Stimulated activated CD4-positive, alpha-beta T cell treated with anti-CD3 and anti-CD28 coated beads, Interleukin-1b, Interleukin-23, amount 100 ng/mL, for 4 hours (primary cell): ENCODE measurements around the gene NELFCD.
"Not testable (repeated sequence)": the region's sequence is repeated elsewhere in the genome, so short reads cannot be mapped to it uniquely, and the experiment has no call there.

ENCODE experiments used
- DNase-seq, 2 donors: peaks; one replicate each; pipeline ENCODE4 v3.0.0-alpha.2; 2020; ENCODE audit warnings: low read depth in 2 of 2

Gene NELFCD

DNA sequence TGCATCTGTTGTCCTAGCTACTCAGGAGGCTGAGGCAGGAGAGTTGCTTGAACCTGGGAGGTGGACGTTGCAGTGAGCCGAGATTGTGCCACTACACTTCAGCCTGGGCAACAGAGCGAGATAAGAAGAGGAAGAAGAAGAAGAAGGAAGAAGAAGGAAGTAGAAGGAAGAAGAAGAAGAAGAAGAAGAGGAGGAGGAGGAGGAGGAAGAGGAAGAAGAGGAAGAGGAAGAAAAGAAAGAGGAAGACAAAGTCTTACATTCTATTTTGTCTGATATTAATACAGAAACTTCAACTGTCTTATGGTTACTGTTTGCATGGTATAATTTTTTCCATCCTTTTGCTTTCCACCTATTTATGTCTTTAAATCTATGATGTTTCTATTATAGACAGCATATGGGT, 7.2 kb upstream of the NELFCD start:
- no peak for DNase-seq

DNA sequence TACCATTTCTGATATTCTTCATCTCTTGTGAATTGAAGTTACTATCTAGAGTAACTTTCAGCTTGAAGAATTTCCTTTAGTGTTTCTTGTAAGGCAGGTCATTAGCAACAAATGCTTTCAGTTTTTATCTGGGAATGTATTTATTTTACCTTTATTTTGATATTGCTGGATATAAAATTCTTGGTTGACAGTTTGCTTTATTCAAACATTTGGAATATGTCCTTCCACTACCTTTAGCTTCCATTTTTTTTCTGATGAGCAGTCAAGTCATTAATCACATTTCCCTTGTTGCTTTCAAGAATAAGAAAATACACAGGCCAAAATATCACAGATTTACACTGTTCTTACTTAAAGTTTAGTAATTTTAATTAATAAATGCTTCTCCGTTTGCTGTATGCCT, 5.7 kb upstream of the NELFCD start:
- no peak for DNase-seq

DNA sequence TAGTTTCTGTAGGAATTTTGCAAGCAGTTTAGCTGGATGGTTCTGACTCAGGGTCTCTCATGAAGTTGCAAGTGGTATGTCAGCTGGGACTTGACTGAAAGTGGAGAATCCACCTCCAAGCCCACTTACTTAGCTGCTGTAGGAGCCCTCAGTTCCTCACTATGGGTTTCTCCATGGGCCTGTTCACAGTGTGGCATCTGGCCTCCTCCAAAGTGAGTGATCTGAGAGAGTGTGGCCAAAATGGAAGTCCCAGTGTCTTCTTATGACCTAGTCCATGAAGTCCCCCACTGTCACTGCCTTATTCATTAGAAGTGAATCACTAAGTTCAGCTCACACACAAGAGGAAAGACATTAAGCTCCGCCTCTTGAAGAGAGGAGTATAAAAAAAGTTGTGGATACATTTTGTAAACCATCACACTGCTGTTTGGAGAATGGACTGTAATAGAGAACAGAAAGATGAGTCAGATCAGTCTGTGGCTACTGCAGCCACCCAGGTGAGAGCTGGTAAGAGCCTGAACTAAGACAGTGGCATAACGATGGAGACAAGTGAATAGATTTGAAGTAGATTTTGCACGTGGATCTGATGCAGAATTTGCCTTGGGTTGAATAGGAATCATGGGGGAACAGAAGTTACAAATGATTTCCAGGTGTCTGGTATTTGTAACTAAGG, 4.9 kb upstream of the NELFCD start:
- DNase-seq = no peak

GRCh38 chr20:58978351-58979190, 2.5 kb upstream of the NELFCD start:
- DNase-seq = no peak

GRCh38 chr20:58981628-58982364, 740 bp downstream of the NELFCD start:
- DNase-seq = no peak

DNA sequence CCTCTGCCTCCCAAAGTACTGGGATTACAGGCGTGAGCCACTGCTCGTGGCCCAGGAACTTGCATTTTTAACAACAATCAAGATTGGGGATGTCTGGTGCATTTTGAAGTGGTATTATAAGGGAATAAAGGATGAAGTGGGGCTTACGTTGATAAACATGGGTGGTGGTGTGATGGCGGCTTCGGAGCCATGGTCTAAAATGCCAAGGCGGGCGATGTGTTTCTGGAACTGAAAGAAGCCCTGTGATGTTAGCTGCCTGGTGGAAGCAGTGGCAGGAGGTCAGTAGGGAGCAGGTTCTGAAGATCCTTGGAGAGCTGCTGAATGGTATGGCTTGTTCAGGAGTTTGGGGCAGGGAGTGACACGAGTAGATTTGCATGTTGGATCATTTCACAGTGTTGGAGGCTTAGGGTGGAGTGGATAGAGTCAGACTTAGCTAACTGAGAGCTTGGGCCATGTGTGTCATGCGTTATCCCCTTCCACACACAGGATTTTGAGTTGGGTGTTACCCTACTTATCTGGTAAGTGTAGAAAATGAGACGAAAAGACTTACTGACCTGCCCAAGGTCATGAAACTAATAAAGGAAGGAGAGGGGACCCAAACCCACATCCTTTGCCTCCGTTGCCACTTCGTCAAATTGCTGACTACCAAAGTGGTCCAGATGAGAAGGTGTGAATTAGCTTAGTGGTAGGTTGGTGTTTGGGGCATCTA, 1.5 kb downstream of the NELFCD start:
- DNase-seq = no peak

GRCh38 chr20:58983115-58983468, 2.0 kb downstream of the NELFCD start:
- not testable (repeated sequence) for DNase-seq

- no peak for DNase-seq
Measured at GRCh38 chr20:58984691-58985090, 3.6 kb downstream of the NELFCD start.

DNA sequence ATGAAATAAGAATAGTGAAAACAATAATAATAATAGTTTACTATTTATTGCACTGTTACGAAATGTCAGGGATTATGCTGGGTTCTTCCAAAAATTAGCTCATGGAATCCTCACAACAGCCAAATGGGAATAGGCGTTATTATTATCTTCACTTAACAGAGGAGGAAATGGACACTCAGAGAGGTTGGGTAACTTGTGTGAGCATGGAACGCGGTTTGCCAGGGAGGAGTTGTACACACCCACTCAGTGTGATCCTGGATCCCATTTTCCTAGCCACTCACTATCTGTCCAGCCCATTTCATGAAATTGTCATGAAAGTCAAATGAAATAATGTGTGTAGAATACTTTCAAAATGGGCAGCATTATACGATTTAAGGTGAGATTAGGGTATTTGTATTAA, 4.6 kb downstream of the NELFCD start:
- DNase-seq = no peak

GRCh38 chr20:58986286-58986967, 5.4 kb downstream of the NELFCD start:
- DNase-seq = no peak

- no peak for DNase-seq
Measured at GRCh38 chr20:58986968-58987517, 6.0 kb downstream of the NELFCD start.

DNA sequence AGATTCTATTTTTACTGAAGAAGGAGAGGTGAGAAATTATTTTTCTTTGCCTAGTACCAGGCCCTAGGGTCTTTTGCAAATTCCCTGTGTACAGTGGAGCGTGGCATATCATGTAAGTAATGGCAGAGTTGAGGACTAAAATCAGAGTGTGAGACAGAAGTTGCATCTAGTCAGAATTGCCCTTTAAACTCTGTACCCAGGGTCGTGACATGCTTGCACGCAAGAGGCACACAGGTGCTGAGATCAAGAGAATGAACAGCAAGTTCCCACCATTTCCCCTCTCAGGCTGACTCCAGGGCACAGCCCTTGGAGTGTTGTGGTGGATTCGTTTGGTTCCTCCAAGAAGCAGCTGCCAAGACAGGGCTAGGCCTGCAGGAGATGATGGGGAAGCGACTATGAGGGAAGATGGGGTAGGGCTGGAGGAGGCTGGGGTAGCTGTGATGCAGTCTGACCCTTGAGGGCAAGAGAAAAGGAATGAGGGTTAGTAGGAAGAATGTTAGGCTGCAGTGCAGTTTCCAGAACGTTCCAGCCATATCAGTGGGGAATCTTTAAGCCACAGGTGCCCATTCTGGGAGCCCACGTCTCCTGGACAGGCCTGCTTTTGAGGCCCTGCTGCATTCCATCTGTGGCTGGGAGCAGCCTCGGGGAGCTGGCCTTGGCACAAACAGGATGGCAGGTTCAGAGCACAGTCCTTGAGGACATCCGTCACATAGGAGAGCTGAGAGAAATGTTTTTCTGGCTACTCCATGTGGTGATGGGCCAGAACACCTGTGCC, 6.9 kb downstream of the NELFCD start:
- DNase-seq = no peak

GRCh38 chr20:58988565-58988882, 7.5 kb downstream of the NELFCD start:
- DNase-seq = no peak

DNA sequence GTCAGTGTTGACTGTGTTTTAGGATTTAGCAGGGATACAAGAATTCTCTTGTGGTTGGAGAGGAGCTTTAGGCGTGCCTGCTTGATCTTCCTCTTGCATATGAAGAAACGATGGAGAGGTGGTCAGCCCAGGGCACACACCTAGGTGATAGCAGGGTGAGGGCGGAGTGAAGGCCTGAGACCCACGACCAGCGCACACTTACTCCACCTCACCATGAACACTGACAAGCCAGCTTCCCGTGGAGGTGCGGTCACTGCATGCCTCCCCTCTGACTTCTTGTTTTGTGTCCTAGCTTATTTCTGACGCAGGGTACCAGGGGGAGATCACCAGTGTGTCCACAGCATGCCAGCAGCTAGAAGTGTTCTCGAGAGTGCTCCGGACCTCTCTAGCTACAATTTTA, 8.1 kb downstream of the NELFCD start:
- no peak for DNase-seq

GRCh38 chr20:58990651-58991445, 9.8 kb downstream of the NELFCD start:
- DNase-seq = no peak

DNA sequence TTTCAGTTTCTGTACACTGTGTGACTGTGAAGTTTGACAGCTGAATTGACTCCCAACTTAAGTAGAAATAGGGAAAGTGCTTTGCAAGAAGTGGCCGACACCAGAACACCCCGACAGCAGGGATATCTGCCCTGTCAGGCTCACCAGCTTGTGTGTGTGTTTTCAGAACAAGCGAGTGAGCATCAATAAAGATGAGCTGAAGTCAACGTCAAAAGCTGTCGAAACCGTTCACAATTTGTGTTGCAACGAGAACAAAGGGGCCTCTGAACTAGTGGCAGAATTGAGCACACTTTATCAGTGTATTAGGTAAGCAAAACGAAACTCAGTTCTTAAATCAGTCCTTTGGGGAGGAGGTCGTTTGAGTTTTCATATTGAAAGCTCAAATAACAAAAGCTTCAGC, 10.7 kb downstream of the NELFCD start:
- DNase-seq = no peak

GRCh38 chr20:58992911-58993310, 11.9 kb downstream of the NELFCD start:
- no peak for DNase-seq

GRCh38 chr20:58993332-58994248, 12.5 kb downstream of the NELFCD start:
- DNase-seq = no peak
